K562 (cell line): ENCODE measurements around the gene AASDH. TPM values are rescaled to one million over a fixed set of nuclear protein-coding genes. Genes with fewer than 3 reads are reported as not detected.

Experiments used
- ATAC-seq: fragments of 200-7000 bp; cut with Tn5 transposase; 3 replicates; pipeline ENCODE4 v1.9.1; 2020; ENCODE audit warnings: moderate library complexity
- BruUV-seq: library from RNA; stranded (reverse); fragments of 400-500 nt; replicated peaks from 2 replicates; lab custom pipeline; 2021; lab: Mats Ljungman, UMichigan
- CTCF ChIA-PET: fragments of 300-600 bp; formaldehyde crosslinking; extraction: SDS; loops from one replicate; lab custom pipeline; 2021; ENCODE audit warnings: low intra/inter-chr PET ratio; lab: Yijun Ruan, JAX
- POLR2A ChIA-PET: fragments of 300-600, 350-650 bp; sonication (Branson Sonifier 250); formaldehyde crosslinking; extraction: SDS; loops from one replicate; lab custom pipeline; 2021; ENCODE audit warnings: antibody characterized with exemption, inconsistent platforms; lab: Yijun Ruan, JAX
- DNase-seq, 4 experiments: peaks; one replicate each; pipeline versions ENCODE4 v3.0.0 to v3.0.0-alpha.2; 2011 to 2018; ENCODE audit warnings: low spot score in 3 of 4, mixed read lengths in 3 of 4; ENCODE audit errors: extremely low read depth in 1 of 4
- FAIRE-seq: peaks from 2 replicates; lab custom pipeline; 2011; peaks lifted over from hg19 to GRCh38; lab: Jason Lieb, UNC
- H2AFZ ChIP-seq: 2 replicates; pipeline ENCODE4 v1.6.0; 2011; ENCODE audit warnings: low read depth, low read length, control low read depth, inconsistent platforms
- H3K27ac ChIP-seq: fragments of 200-600 bp; 3 replicates; pipeline ENCODE4 v1.8.0; 2011; ENCODE audit warnings: low read depth, mild to moderate bottlenecking, control low read depth, inconsistent platforms, low read length, moderate library complexity, mixed read lengths; ENCODE audit errors: extremely low read depth
- H3K27me3 ChIP-seq, 2 experiments: fragments of 300-600 bp in 1 of 2; 2 replicates in 1 of 2; 3 replicates in 1 of 2; pipeline versions ENCODE4 v1.6.0 to v1.8.0; 2011; ENCODE audit warnings: inconsistent platforms in 2 of 2, low read length in 2 of 2, mild to moderate bottlenecking in 1 of 2, mixed read lengths in 1 of 2, moderate library complexity in 1 of 2; ENCODE audit not compliant: control insufficient read depth in 2 of 2, insufficient read depth in 2 of 2
- H3K36me3 ChIP-seq: fragments of 300-600 bp; 3 replicates; pipeline ENCODE4 v1.8.0; 2011; ENCODE audit warnings: mild to moderate bottlenecking, low read length, inconsistent platforms; ENCODE audit not compliant: control insufficient read depth, insufficient read depth
- H3K4me1 ChIP-seq, 2 experiments: fragments of 200-600 bp in 1 of 2; replicated peaks in 1 of 2; 2 replicates in 1 of 2; 3 replicates in 1 of 2; pipeline versions ENCODE4 v1.5.1 to v1.8.0; 2011; ENCODE audit warnings: inconsistent platforms in 2 of 2, low read length in 2 of 2, mild to moderate bottlenecking in 1 of 2, mixed read lengths in 1 of 2, moderate library complexity in 1 of 2; ENCODE audit not compliant: control insufficient read depth in 2 of 2, insufficient read depth in 2 of 2
- H3K4me2 ChIP-seq: 2 replicates; pipeline ENCODE4 v1.6.1; 2011; ENCODE audit warnings: low read length, control low read depth, inconsistent platforms, mixed read lengths; ENCODE audit not compliant: insufficient read depth
- H3K4me3 ChIP-seq: fragments of 200-600 bp; sonication (generic), shearing (Covaris generic); 2 replicates; pipeline ENCODE4 v1.5.1; 2016; ENCODE audit warnings: control low read depth, inconsistent platforms
- H3K79me2 ChIP-seq: fragments of 200-600 bp; 3 replicates; pipeline ENCODE4 v1.8.0; 2011; ENCODE audit warnings: low read length, inconsistent platforms; ENCODE audit not compliant: control insufficient read depth, insufficient read depth
- H3K9ac ChIP-seq, 2 experiments: 2 replicates each; pipeline versions ENCODE4 v1.6.0 to v1.6.1; 2011; ENCODE audit warnings: low read depth in 2 of 2, low read length in 2 of 2, control low read depth in 1 of 2, inconsistent platforms in 1 of 2, mild to moderate bottlenecking in 1 of 2, mixed read lengths in 1 of 2; ENCODE audit not compliant: insufficient read depth in 1 of 2
- H3K9me1 ChIP-seq: one replicate; pipeline ENCODE4 v1.6.0; 2011; ENCODE audit warnings: inconsistent platforms, mild to moderate bottlenecking, low read length, moderate library complexity; ENCODE audit not compliant: control insufficient read depth, insufficient read depth
- H3K9me3 ChIP-seq: replicated peaks from 2 replicates; pipeline ENCODE4 v1.5.1; 2011; ENCODE audit warnings: low read depth, low read length, inconsistent platforms; ENCODE audit not compliant: control insufficient read depth, insufficient read depth
- H4K20me1 ChIP-seq: replicated peaks from 2 replicates; pipeline ENCODE4 v1.6.1; 2011; ENCODE audit warnings: low read length, inconsistent platforms, mixed read lengths; ENCODE audit not compliant: control insufficient read depth, insufficient read depth
- CSDE1 ChIP-seq, 2 experiments: fragments of 450-650 bp; IDR thresholded peaks; 2 replicates each; pipeline ENCODE4 v1.6.1; 2016; ENCODE audit warnings: mild to moderate bottlenecking in 1 of 2
- EP300 ChIP-seq: IDR thresholded peaks from 2 replicates; pipeline ENCODE4 v1.6.1; 2012; ENCODE audit warnings: low read length, improper control_type of control experiment
- FOXJ3 ChIP-seq: sonication (generic); formaldehyde crosslinking; IDR thresholded peaks from 2 replicates; pipeline ENCODE4 v1.4.0; 2020; ENCODE audit warnings: mild to moderate bottlenecking, missing genetic modification reagents
- FOXO4 ChIP-seq: fragments of 450-650 bp; formaldehyde crosslinking; IDR thresholded peaks from 2 replicates; pipeline ENCODE4 v1.4.0; 2020; ENCODE audit warnings: mild to moderate bottlenecking, moderate library complexity
- GABPB2 ChIP-seq: fragments of 250-450 bp; sonication (Bioruptor Pico); conservative IDR thresholded peaks from 2 replicates; pipeline ENCODE4 v1.5.1; 2021; ENCODE audit warnings: mild to moderate bottlenecking
- HNRNPH1 ChIP-seq: fragments of 200-400 bp; formaldehyde crosslinking; optimal IDR thresholded peaks from 2 replicates; pipeline ENCODE3; 2017; ENCODE audit warnings: low read depth, mild to moderate bottlenecking, low read length, moderate library complexity
- HNRNPL ChIP-seq: fragments of 200-400 bp; formaldehyde crosslinking; IDR thresholded peaks from 2 replicates; pipeline ENCODE4 v1.6.1; 2017; ENCODE audit warnings: low read depth, mild to moderate bottlenecking, low read length
- KLF16 ChIP-seq: IDR thresholded peaks from 2 replicates; pipeline ENCODE4 v1.6.1; 2016; ENCODE audit warnings: antibody characterized with exemption
- SMAD2 ChIP-seq: fragments of 150-350 bp; IDR thresholded peaks from 2 replicates; pipeline ENCODE4 v1.6.1; 2014; ENCODE audit warnings: low read depth, mild to moderate bottlenecking, low read length
- SP2 ChIP-seq: IDR thresholded peaks from 2 replicates; pipeline ENCODE4 v1.6.1; 2011; ENCODE audit warnings: mild to moderate bottlenecking, low read depth, low read length, moderate library complexity; ENCODE audit not compliant: poor library complexity, severe bottlenecking; ENCODE audit errors: extremely low read depth
- TBP ChIP-seq: optimal IDR thresholded peaks from 2 replicates; pipeline ENCODE3; 2011; ENCODE audit warnings: low read depth, low read length, improper control_type of control experiment
- TEAD4 ChIP-seq, 2 experiments: sonication (generic) in 1 of 2; formaldehyde crosslinking in 1 of 2; IDR thresholded peaks; 2 replicates each; pipeline versions ENCODE4 v1.6.1 to v1.8.0; 2012 to 2022; ENCODE audit warnings: borderline replicate concordance in 1 of 2, inconsistent platforms in 1 of 2, low read length in 1 of 2, mild to moderate bottlenecking in 1 of 2, missing genetic modification reagents in 1 of 2
- ZNF121 ChIP-seq: sonication (generic); formaldehyde crosslinking; conservative IDR thresholded peaks from 2 replicates; pipeline ENCODE4 v1.8.0; 2022; ENCODE audit warnings: missing genetic modification reagents
- WGBS: fragments of 100-300 bp; shearing (Covaris generic); methylation state at CpG from one replicate; pipeline ENCODE4 v1.1.6; 2016; ENCODE audit warnings: low coverage, mixed read lengths; ENCODE audit not compliant: insufficient coverage; ENCODE audit errors: missing lambda C conversion rate; 5-methylcytosine and 5-hydroxymethylcytosine counted together
- in situ Hi-C: fragments of 300-500 bp; cut with MboI; formaldehyde crosslinking; loops from 4 replicates; pipeline ENCODE4 v1.15.0; 2018; ENCODE audit warnings: inconsistent platforms, mixed read lengths
- intact Hi-C: fragments of 100-400 bp; cut with micrococcal nuclease; formaldehyde crosslinking; loops from 2 replicates; pipeline ENCODE4 v1.14.2; 2022
- polyA plus RNA-seq, 8 experiments: library from polyadenylated mRNA; depleted of rRNA in 4 of 8; stranded (reverse) in 5 of 8; unstranded in 3 of 8; fragments of >200 nt; fragmentation: Nextera tagmentation in 2 of 8; fragmentation: Illumina TruSeq in 1 of 8; extraction: Ambion mirVana in 2 of 8; extraction: Trizol in 1 of 8; gene quantifications; 2 replicates each; pipeline versions ENCODE4 v1.2.1 to v1.2.3, GENCODE V29; 2011 to 2014; ENCODE audit warnings: inconsistent platforms in 1 of 8, missing spikeins in 1 of 8
- total RNA-seq, 7 experiments: library from RNA; depleted of rRNA in 6 of 7; stranded (reverse); fragments of >200 nt in 6 of 7; fragmentation: Illumina TruSeq in 2 of 7; extraction: Trizol in 2 of 7; gene quantifications; 2 replicates each; pipeline versions ENCODE4 v1.2.1 to v1.2.3, GENCODE V29; 2011 to 2021; ENCODE audit warnings: low replicate concordance in 1 of 7

The AASDH gene
- total and polyA plus RNA-seq, 9 of the 15 experiments (the other 6 are each of a cell fraction or from before 2014, with no cell fraction given): 8.6 to 29.7 (median 13.7) TPM

- no peak overlapping the region for H3K4me3 ChIP-seq
- no peaks in the 10 kb centered on the region for H3K4me1 ChIP-seq
- DNase-seq: peak in 2 of 4 experiments; percentile 17 to 47
- ChIA-PET CTCF (no interaction called here), POLR2A (interaction anchor here (0.7 to 1.2 kb wide), 4 partner anchors 12 to 26 kb away, joined by 3 read pairs; no protein-coding TSS in a partner anchor)
- H3K27me3 ChIP-seq: no peaks in the 10 kb centered on the region
- intact Hi-C loops (no loop called here), in situ Hi-C loops (no loop called here)
- ATAC-seq: peak; percentile 70
- no peaks in the 10 kb centered on the region; the same call in 1 of the 2 replicates for H4K20me1 ChIP-seq
- H3K9me3 ChIP-seq: no peaks in the 10 kb centered on the region
- no peak overlapping the region for H2AFZ ChIP-seq
- H3K36me3 ChIP-seq: peaks cover 32% of the 10 kb centered on the region
- peak; percentile 32 for FAIRE-seq
- H3K79me2 ChIP-seq: peaks cover 76% of the 10 kb centered on the region
- no peaks in the 10 kb centered on the region for H3K9me1 ChIP-seq
- no peak overlapping the region for H3K4me2 ChIP-seq
- H3K9ac ChIP-seq: no peak overlapping the region
- 40% methylated on average over 4 of the region's 4 CpGs for WGBS
- peak overlapping the region; percentile 29; the same call in 1 of the 3 replicates for H3K27ac ChIP-seq
- no TSS peak for BruUV-seq
- TF ChIP-seq TEAD4 (IDR thresholded peaks at IDR 0.05; ENCODE audit: low read length) (no peak), TEAD4 (CRISPR knock-in tag; IDR thresholded peaks at IDR 0.05; ENCODE audit: borderline replicate concordance) (no peak), KLF16 (no peak), EP300 (no peak), CSDE1 (IDR thresholded peaks at IDR 0.05) (no peak), ZNF121 (CRISPR knock-in tag) (no peak), SMAD2 (no peak), TBP (no peak), FOXO4 (CRISPR knock-in tag) (no peak), GABPB2 (no peak), HNRNPH1 (no peak), HNRNPL (no peak), SP2 (no peak), FOXJ3 (CRISPR knock-in tag) (peak; percentile 77)
Observed at GRCh38 chr4:56410247-56411062, 23.2 kb upstream of the AASDH start.
